ENCODE results near the gene TRIM63. TPM values are rescaled to one million over a fixed set of nuclear protein-coding genes. Genes with fewer than 3 reads are reported as not detected.

TRIM63 gene
- total and polyA plus RNA-seq, 2 donors (not counting 3 experiments of a cell fraction or from before 2014, with no cell fraction given) = not detected

GRCh38 chr1:26084091-26084561 lies 16.7 kb upstream of the TRIM63 start:
- Histone ChIP-seq H3K79me2 (ENCODE audit: control insufficient read depth, insufficient read depth, low read length) (no peaks in the 10 kb centered on the region), H3K36me3 (ENCODE audit: control insufficient read depth in 2 of 2, extremely low read depth in 1 of 2, insufficient read depth in 2 of 2, low read length in 2 of 2) (no peaks in the 10 kb centered on the region), H3K4me2 (ENCODE audit: insufficient read depth, low read length) (no peak overlapping the region), H3K9me3 (replicated peaks; ENCODE audit: control insufficient read depth, insufficient read depth, low read length) (no peaks in the 10 kb centered on the region), H3K9me1 (replicated peaks; ENCODE audit: control insufficient read depth, extremely low read depth, insufficient read depth, low read length) (no peaks in the 10 kb centered on the region), H3K4me3 (replicated peaks in 1 of 3; ENCODE audit: insufficient read depth in 1 of 3, low read depth in 1 of 3, low read length in 3 of 3) (no peak overlapping the region), H3K27me3 (ENCODE audit: control insufficient read depth in 2 of 2, insufficient read depth in 2 of 2, low read length in 2 of 2) (peaks cover 0 to 4% of the 10 kb centered on the region in 2 experiments), H3K4me1 (ENCODE audit: control insufficient read depth, extremely low read depth, insufficient read depth, low read length) (no peaks in the 10 kb centered on the region), H2AFZ (ENCODE audit: low read depth, low read length) (no peak overlapping the region), H3K27ac (ENCODE audit: insufficient read depth, low read depth, low read length) (no peak overlapping the region), H4K20me1 (replicated peaks; ENCODE audit: control insufficient read depth, extremely low read depth, insufficient read depth, low read length) (no peaks in the 10 kb centered on the region), H3K9ac (replicated peaks; ENCODE audit: extremely low read depth, insufficient read depth, low read length) (no peak overlapping the region)
- no peak for FAIRE-seq
- BruUV-seq (replicated peaks) = no TSS peak
- TF ChIP-seq JUN (IDR thresholded peaks at IDR 0.05; ENCODE audit: borderline replicate concordance, insufficient read depth, insufficient read length, low read depth) = no peak
- TF ChIP-seq, protein P1, sequence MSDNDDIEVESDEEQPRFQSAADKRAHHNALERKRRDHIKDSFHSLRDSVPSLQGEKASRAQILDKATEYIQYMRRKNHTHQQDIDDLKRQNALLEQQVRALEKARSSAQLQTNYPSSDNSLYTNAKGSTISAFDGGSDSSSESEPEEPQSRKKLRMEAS (IDR thresholded peaks at IDR 0.05; ENCODE audit: insufficient read depth, insufficient read length) = no peak
- dilution Hi-C loops (cut with MboI; ENCODE audit: extremely low pct_ligation_motif_present, low sequenced_read_pairs) = no loop called here
- POLR2A ChIA-PET = no interaction called here
- CTCF ChIA-PET = interaction anchor here (0.8 to 1.9 kb wide), 2 partner anchors 21 to 61 kb away, joined by 3 to 7 read pairs; no protein-coding TSS in a partner anchor
- intact Hi-C loops (cut with micrococcal nuclease) = no loop called here
- DNase-seq (ENCODE audit: low read depth, low spot score) = no peak

GRCh38 chr1:26083208-26083607 lies 15.8 kb upstream of the TRIM63 start:
- intact Hi-C loops (cut with micrococcal nuclease) (no loop called here), dilution Hi-C loops (cut with MboI; ENCODE audit: extremely low pct_ligation_motif_present, low sequenced_read_pairs) (no loop called here)
- Histone ChIP-seq H3K4me3 (replicated peaks in 1 of 3; ENCODE audit: insufficient read depth in 1 of 3, low read depth in 1 of 3, low read length in 3 of 3) (no peak overlapping the region), H3K9me3 (replicated peaks; ENCODE audit: control insufficient read depth, insufficient read depth, low read length) (no peaks in the 10 kb centered on the region), H3K4me2 (ENCODE audit: insufficient read depth, low read length) (no peak overlapping the region), H2AFZ (ENCODE audit: low read depth, low read length) (no peak overlapping the region), H3K27me3 (ENCODE audit: control insufficient read depth in 2 of 2, insufficient read depth in 2 of 2, low read length in 2 of 2) (peaks cover 0 to 4% of the 10 kb centered on the region in 2 experiments), H3K79me2 (ENCODE audit: control insufficient read depth, insufficient read depth, low read length) (no peaks in the 10 kb centered on the region), H4K20me1 (replicated peaks; ENCODE audit: control insufficient read depth, extremely low read depth, insufficient read depth, low read length) (no peaks in the 10 kb centered on the region), H3K9me1 (replicated peaks; ENCODE audit: control insufficient read depth, extremely low read depth, insufficient read depth, low read length) (no peaks in the 10 kb centered on the region), H3K36me3 (ENCODE audit: control insufficient read depth in 2 of 2, extremely low read depth in 1 of 2, insufficient read depth in 2 of 2, low read length in 2 of 2) (no peaks in the 10 kb centered on the region), H3K27ac (ENCODE audit: insufficient read depth, low read depth, low read length) (no peak overlapping the region), H3K4me1 (ENCODE audit: control insufficient read depth, extremely low read depth, insufficient read depth, low read length) (no peaks in the 10 kb centered on the region), H3K9ac (replicated peaks; ENCODE audit: extremely low read depth, insufficient read depth, low read length) (no peak overlapping the region)
- BruUV-seq (replicated peaks) = no TSS peak
- TF ChIP-seq GATA2 (IDR thresholded peaks at IDR 0.05; ENCODE audit: insufficient read depth, insufficient read length, low read depth, low read length) (no peak), EZH2 (IDR thresholded peaks at IDR 0.05; ENCODE audit: borderline replicate concordance, low read depth, low read length, severe bottlenecking) (no peak), JUN (IDR thresholded peaks at IDR 0.05; ENCODE audit: borderline replicate concordance, insufficient read depth, insufficient read length, low read depth) (no peak), FOS (IDR thresholded peaks at IDR 0.05; ENCODE audit: borderline replicate concordance, insufficient read depth, low read length) (no peak), MYC (IDR thresholded peaks at IDR 0.05; ENCODE audit: low read depth, low read length) (no peak), POLR2A (IDR thresholded peaks at IDR 0.05; ENCODE audit: low read depth, low read length) (no peak), POLR2AphosphoS5 (IDR thresholded peaks at IDR 0.05; ENCODE audit: insufficient read depth, low read depth, low read length) (no peak)
- TF ChIP-seq, protein P1 (IDR thresholded peaks at IDR 0.05; ENCODE audit: insufficient read depth, insufficient read length) = no peak
- TF ChIP-seq, protein P2, sequence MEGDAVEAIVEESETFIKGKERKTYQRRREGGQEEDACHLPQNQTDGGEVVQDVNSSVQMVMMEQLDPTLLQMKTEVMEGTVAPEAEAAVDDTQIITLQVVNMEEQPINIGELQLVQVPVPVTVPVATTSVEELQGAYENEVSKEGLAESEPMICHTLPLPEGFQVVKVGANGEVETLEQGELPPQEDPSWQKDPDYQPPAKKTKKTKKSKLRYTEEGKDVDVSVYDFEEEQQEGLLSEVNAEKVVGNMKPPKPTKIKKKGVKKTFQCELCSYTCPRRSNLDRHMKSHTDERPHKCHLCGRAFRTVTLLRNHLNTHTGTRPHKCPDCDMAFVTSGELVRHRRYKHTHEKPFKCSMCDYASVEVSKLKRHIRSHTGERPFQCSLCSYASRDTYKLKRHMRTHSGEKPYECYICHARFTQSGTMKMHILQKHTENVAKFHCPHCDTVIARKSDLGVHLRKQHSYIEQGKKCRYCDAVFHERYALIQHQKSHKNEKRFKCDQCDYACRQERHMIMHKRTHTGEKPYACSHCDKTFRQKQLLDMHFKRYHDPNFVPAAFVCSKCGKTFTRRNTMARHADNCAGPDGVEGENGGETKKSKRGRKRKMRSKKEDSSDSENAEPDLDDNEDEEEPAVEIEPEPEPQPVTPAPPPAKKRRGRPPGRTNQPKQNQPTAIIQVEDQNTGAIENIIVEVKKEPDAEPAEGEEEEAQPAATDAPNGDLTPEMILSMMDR (IDR thresholded peaks at IDR 0.05; ENCODE audit: extremely low read depth in 1 of 2, insufficient read depth in 1 of 2, low read depth in 1 of 2, low read length in 2 of 2) = no peak
- CTCF ChIA-PET = interaction anchor here (0.8 to 1.9 kb wide), 2 partner anchors 22 to 62 kb away, joined by 3 to 7 read pairs; no protein-coding TSS in a partner anchor
- no peak for DNase-seq (ENCODE audit: low read depth, low spot score)
- POLR2A ChIA-PET = no interaction called here
- no peak for FAIRE-seq
